ENCODE data around the gene TMEM184C. TPM values are rescaled to one million over a fixed set of nuclear protein-coding genes. Genes with fewer than 3 reads are reported as not detected.

The TMEM184C gene
- total RNA-seq, 1 donor from 2014 or later, result 35.7 TPM

GRCh38 chr4:147580396-147580795, 36.8 kb upstream of the TMEM184C start:
- no peak overlapping the region for H2AFZ ChIP-seq (replicated peaks)

GRCh38 chr4:147581606-147582350, 35.4 kb upstream of the TMEM184C start:
- no peak overlapping the region for H3K4me2 ChIP-seq
- H3K4me3 ChIP-seq, result no peak overlapping the region
- Mint-ChIP-seq H3K27ac (no peak overlapping the region), H3K4me1 (peaks cover 5% of the 10 kb centered on the region), H3K9me3 (peaks cover 6% of the 10 kb centered on the region), H3K36me3 (no peaks in the 10 kb centered on the region), H3K27me3 (ENCODE audit: insufficient read depth, low read depth) (no peaks in the 10 kb centered on the region), H3K4me3 (no peak overlapping the region)
- TF ChIP-seq EZH2phosphoT487 (IDR thresholded peaks at IDR 0.05) (no peak), EZH2 (IDR thresholded peaks at IDR 0.05) (no peak)
- TF ChIP-seq, protein P1, sequence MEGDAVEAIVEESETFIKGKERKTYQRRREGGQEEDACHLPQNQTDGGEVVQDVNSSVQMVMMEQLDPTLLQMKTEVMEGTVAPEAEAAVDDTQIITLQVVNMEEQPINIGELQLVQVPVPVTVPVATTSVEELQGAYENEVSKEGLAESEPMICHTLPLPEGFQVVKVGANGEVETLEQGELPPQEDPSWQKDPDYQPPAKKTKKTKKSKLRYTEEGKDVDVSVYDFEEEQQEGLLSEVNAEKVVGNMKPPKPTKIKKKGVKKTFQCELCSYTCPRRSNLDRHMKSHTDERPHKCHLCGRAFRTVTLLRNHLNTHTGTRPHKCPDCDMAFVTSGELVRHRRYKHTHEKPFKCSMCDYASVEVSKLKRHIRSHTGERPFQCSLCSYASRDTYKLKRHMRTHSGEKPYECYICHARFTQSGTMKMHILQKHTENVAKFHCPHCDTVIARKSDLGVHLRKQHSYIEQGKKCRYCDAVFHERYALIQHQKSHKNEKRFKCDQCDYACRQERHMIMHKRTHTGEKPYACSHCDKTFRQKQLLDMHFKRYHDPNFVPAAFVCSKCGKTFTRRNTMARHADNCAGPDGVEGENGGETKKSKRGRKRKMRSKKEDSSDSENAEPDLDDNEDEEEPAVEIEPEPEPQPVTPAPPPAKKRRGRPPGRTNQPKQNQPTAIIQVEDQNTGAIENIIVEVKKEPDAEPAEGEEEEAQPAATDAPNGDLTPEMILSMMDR (IDR thresholded peaks at IDR 0.05), result no peak
- no peak for DNase-seq (ENCODE audit: low spot score)
- H3K27me3 ChIP-seq, result no peaks in the 10 kb centered on the region
- H3K9ac ChIP-seq, result no peak overlapping the region
- no peaks in the 10 kb centered on the region for H3K79me2 ChIP-seq (ENCODE audit: low read depth)
- no peaks in the 10 kb centered on the region for H3F3A ChIP-seq (ENCODE audit: low read depth)
- no peak overlapping the region for H3K27ac ChIP-seq
- no peak overlapping the region for H2AFZ ChIP-seq (replicated peaks)
- H3K4me1 ChIP-seq, result peaks cover 4% of the 10 kb centered on the region
- no peaks in the 10 kb centered on the region for H4K20me1 ChIP-seq (ENCODE audit: low read depth)
- no peaks in the 10 kb centered on the region for H3K9me3 ChIP-seq (ENCODE audit: low read depth)
- H3K36me3 ChIP-seq, result no peaks in the 10 kb centered on the region

More at GRCh38 chr4:147580396-147580795, 36.8 kb upstream of the TMEM184C start:
- H3K36me3 ChIP-seq, result no peaks in the 10 kb centered on the region
- no peaks in the 10 kb centered on the region for H3F3A ChIP-seq (ENCODE audit: low read depth)
- H3K27me3 Mint-ChIP-seq (ENCODE audit: insufficient read depth, low read depth), result no peaks in the 10 kb centered on the region
- H3K4me3 Mint-ChIP-seq, result no peak overlapping the region
- H3K4me3 ChIP-seq, result no peak overlapping the region
- no peaks in the 10 kb centered on the region for H3K27me3 ChIP-seq
- H3K9me3 Mint-ChIP-seq, result peaks cover 5% of the 10 kb centered on the region
- no peak overlapping the region for H3K4me2 ChIP-seq
- no peak for TF ChIP-seq EZH2 (IDR thresholded peaks at IDR 0.05)
- TF ChIP-seq, protein P1 (IDR thresholded peaks at IDR 0.05), result no peak
- no peak for TF ChIP-seq EZH2phosphoT487 (IDR thresholded peaks at IDR 0.05)
- H3K27ac ChIP-seq, result no peak overlapping the region
- no peaks in the 10 kb centered on the region for H3K9me3 ChIP-seq (ENCODE audit: low read depth)
- H3K36me3 Mint-ChIP-seq, result no peaks in the 10 kb centered on the region
- H3K79me2 ChIP-seq (ENCODE audit: low read depth), result no peaks in the 10 kb centered on the region
- no peak overlapping the region for H3K27ac Mint-ChIP-seq
- no peaks in the 10 kb centered on the region for H3K4me1 Mint-ChIP-seq
- no peaks in the 10 kb centered on the region for H4K20me1 ChIP-seq (ENCODE audit: low read depth)
- DNase-seq (ENCODE audit: low spot score), result no peak
- no peak overlapping the region for H3K9ac ChIP-seq
- no peaks in the 10 kb centered on the region for H3K4me1 ChIP-seq

DNA sequence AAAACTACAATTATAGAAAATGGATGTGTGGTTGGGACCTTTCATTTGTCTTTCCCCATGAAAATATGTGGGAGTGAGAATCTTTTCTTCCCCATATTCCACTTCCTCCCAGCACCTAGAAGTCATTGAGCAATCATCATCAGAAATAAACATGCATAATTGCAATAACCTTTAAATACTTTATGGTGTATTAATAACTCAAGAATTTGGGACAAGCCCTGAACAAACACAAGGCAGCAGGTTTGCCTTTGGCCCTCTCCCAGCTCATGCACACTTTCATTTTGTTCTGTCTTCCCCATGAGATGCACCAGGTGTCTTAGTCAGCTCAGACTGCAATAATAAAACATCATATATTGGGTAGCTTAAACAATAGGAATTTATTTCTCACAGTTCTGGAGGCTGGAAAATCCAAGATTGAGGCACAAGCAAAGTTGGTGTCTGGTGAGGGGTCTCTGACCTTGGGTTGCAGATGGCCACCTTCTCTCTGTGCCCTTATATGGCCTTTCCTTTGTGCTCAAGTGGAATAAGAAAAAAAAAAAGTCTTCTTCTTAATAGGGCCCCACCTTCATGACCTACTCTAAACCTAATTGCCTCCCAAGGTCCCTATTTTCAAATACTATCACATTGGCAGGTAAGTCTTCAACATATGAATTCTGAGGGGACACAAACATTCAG, 34.7 kb upstream of the TMEM184C start:
- H3K9me3 Mint-ChIP-seq, result peaks cover 6% of the 10 kb centered on the region
- Histone ChIP-seq H3K27ac (no peak overlapping the region), H3K4me3 (no peak overlapping the region), H3K27me3 (no peaks in the 10 kb centered on the region), H3K4me2 (no peak overlapping the region), H3K9ac (no peak overlapping the region), H2AFZ (replicated peaks) (no peak overlapping the region), H3K36me3 (no peaks in the 10 kb centered on the region), H3K79me2 (ENCODE audit: low read depth) (no peaks in the 10 kb centered on the region), H3K9me3 (ENCODE audit: low read depth) (no peaks in the 10 kb centered on the region), H3F3A (ENCODE audit: low read depth) (no peaks in the 10 kb centered on the region), H4K20me1 (ENCODE audit: low read depth) (no peaks in the 10 kb centered on the region), H3K4me1 (peaks cover 11% of the 10 kb centered on the region)
- H3K27ac Mint-ChIP-seq, result no peak overlapping the region
- H3K36me3 Mint-ChIP-seq, result no peaks in the 10 kb centered on the region
- H3K4me3 Mint-ChIP-seq, result no peak overlapping the region
- H3K27me3 Mint-ChIP-seq (ENCODE audit: insufficient read depth, low read depth), result no peaks in the 10 kb centered on the region
- TF ChIP-seq EZH2 (IDR thresholded peaks at IDR 0.05) (no peak), EZH2phosphoT487 (IDR thresholded peaks at IDR 0.05) (no peak)
- TF ChIP-seq, protein P1 (IDR thresholded peaks at IDR 0.05), result no peak
- peaks cover 11% of the 10 kb centered on the region for H3K4me1 Mint-ChIP-seq
- DNase-seq (ENCODE audit: low spot score), result no peak
